Stimulated activated CD4-positive, alpha-beta T cell treated with anti-CD3 and anti-CD28 coated beads, Interleukin-12 subunit alpha, Interleukin-12 subunit beta, amount 100 ng/mL, for 48 hours (primary cell): Measurements from ENCODE around the gene ERICH3.

ENCODE experiments used
- DNase-seq, 3 donors: peaks; one replicate each; pipeline ENCODE4 v3.0.0-alpha.2; 2020; ENCODE audit warnings: low read depth in 2 of 3, low spot score in 1 of 3

The ERICH3 gene

GRCh38 chr1:74522148-74522547 lies 151.4 kb downstream of the ERICH3 start:
- DNase-seq = no peak
